HFFc6 (cell line): ENCODE measurements around the gene METTL15. TPM values are rescaled to one million over a fixed set of nuclear protein-coding genes. Genes with fewer than 3 reads are reported as not detected.
"Not testable (repeated sequence)": the region's sequence is repeated elsewhere in the genome, so short reads cannot be mapped to it uniquely, and the experiment has no call there.

ENCODE experiments used
- DNase-seq: peaks from one replicate; pipeline ENCODE4 v3.0.0-alpha.2; 2018
- H3K27ac Mint-ChIP-seq: 2 replicates; pipeline ENCODE4 v1.8.0; 2020; ENCODE audit warnings: mild to moderate bottlenecking, mixed read lengths
- H3K27me3 Mint-ChIP-seq: 2 replicates; pipeline ENCODE4 v1.8.0; 2021; ENCODE audit warnings: mild to moderate bottlenecking, moderate library complexity, mixed read lengths; ENCODE audit not compliant: insufficient read depth
- H3K36me3 Mint-ChIP-seq: 2 replicates; pipeline ENCODE4 v1.8.0; 2021; ENCODE audit warnings: low read depth, mixed read lengths
- H3K4me1 Mint-ChIP-seq: 2 replicates; pipeline ENCODE4 v1.8.0; 2020; ENCODE audit warnings: low read depth, mixed read lengths
- H3K4me3 Mint-ChIP-seq: 2 replicates; pipeline ENCODE4 v1.8.0; 2020; ENCODE audit warnings: mild to moderate bottlenecking, moderate library complexity, mixed read lengths
- H3K9me3 Mint-ChIP-seq: 2 replicates; pipeline ENCODE4 v1.8.0; 2020; ENCODE audit warnings: mild to moderate bottlenecking, mixed read lengths
- CTCF ChIP-seq: fragments of 200-600 bp; sonication (generic); IDR thresholded peaks from 2 replicates; pipeline ENCODE4 v1.5.0; 2021; ENCODE audit warnings: antibody characterized with exemption, mild to moderate bottlenecking
- total RNA-seq, 6 experiments: library from RNA; stranded (reverse); fragmentation: NEBNext Ultra II Directional; extraction: Animal tissue kit (Norgen Biotek cat#: 25700); gene quantifications; 2 replicates in 1 of 6; 3 replicates in 5 of 6; pipeline ENCODE4 v1.2.3, GENCODE V29; 2021

Gene METTL15
- total RNA-seq, 6 experiments from 2014 or later, result 11.0 to 14.1 (median 12.4) TPM

- TF ChIP-seq CTCF, result no peak
- Mint-ChIP-seq H3K9me3 (0 out of 2 replicates have a peak, but pooled peaks cover 5% of the 10 kb centered on the region), H3K4me3 (no peak overlapping the region), H3K27ac (peak overlapping the region; percentile 76), H3K4me1 (peaks cover 64% of the 10 kb centered on the region), H3K36me3 (peaks cover 40% of the 10 kb centered on the region), H3K27me3 (no peaks in the 10 kb centered on the region)
- DNase-seq, result peak; percentile 73
Measured at GRCh38 chr11:28086569-28086968, 21.6 kb upstream of the METTL15 start.

GRCh38 chr11:28087192-28087591 lies 21.0 kb upstream of the METTL15 start:
- H3K9me3 Mint-ChIP-seq, H3K27me3 Mint-ChIP-seq, DNase-seq: not testable (repeated sequence)
- Mint-ChIP-seq H3K4me3 (peak overlapping the region; percentile 56), H3K27ac (peak overlapping the region; percentile 81), H3K4me1 (peaks cover 59% of the 10 kb centered on the region), H3K36me3 (peaks cover 33% of the 10 kb centered on the region)

DNA sequence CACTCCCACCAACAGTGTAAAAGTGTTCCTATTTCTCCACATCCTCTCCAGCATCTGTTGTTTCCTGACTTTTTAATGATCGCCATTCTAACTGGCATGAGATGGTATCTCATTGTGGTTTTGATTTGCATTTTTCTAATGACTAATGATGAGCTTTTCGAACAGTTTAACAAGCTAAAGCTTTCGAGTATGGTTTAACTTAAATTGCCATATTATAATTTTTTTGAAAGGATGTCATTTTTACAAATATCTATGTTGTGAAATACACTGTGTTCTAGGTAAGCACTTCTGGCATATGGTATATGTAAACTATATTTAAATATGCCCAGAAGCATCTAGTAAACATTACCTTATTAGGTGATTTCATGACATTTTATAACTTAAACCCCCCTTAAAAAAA lies 20.5 kb upstream of the METTL15 start:
- peaks cover 31% of the 10 kb centered on the region for H3K36me3 Mint-ChIP-seq
- H3K9me3 Mint-ChIP-seq, H3K27me3 Mint-ChIP-seq: not testable (repeated sequence)
- H3K4me3 Mint-ChIP-seq, result peak overlapping the region; percentile 56
- peaks cover 60% of the 10 kb centered on the region for H3K4me1 Mint-ChIP-seq
- H3K27ac Mint-ChIP-seq, result peak overlapping the region; percentile 81
- peak; percentile 30 for DNase-seq

GRCh38 chr11:28089378-28089777 lies 18.8 kb upstream of the METTL15 start:
- Mint-ChIP-seq H3K36me3 (peaks cover 33% of the 10 kb centered on the region), H3K9me3 (0 out of 2 replicates have a peak, but pooled peaks cover 5% of the 10 kb centered on the region), H3K4me1 (peaks cover 67% of the 10 kb centered on the region), H3K27ac (no peak overlapping the region), H3K27me3 (no peaks in the 10 kb centered on the region), H3K4me3 (no peak overlapping the region)
- DNase-seq, result no peak
- no peak for TF ChIP-seq CTCF

- H3K9me3 Mint-ChIP-seq, result 0 out of 2 replicates have a peak, but pooled peaks cover 5% of the 10 kb centered on the region
- TF ChIP-seq CTCF, result no peak
- no peaks in the 10 kb centered on the region for H3K27me3 Mint-ChIP-seq
- peak overlapping the region; percentile 79 for H3K27ac Mint-ChIP-seq
- peaks cover 33% of the 10 kb centered on the region for H3K36me3 Mint-ChIP-seq
- peaks cover 75% of the 10 kb centered on the region for H3K4me1 Mint-ChIP-seq
- peak; percentile 39 for DNase-seq
- H3K4me3 Mint-ChIP-seq, result peak overlapping the region; percentile 62
Measured at GRCh38 chr11:28090052-28090749, 18.0 kb upstream of the METTL15 start.

DNA sequence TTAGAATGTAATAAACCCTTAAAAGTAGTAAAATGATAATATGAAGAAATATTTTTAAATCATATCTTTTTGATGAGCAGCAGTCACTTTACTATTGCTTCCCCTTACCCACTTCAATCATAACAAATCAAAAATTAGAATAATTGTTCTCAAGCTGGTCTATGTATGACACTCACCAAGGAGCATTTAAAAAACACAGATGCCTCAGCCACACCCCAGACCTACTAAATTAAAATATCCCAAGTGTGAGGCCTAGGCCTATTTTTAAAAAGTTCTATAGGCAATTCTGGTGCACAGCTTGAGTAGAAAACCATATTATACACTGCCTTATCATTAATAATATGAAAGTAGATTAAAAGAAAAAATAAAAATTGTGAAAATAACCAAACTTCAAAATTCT lies 15.4 kb upstream of the METTL15 start:
- DNase-seq, result no peak
- Mint-ChIP-seq H3K9me3 (no peaks in the 10 kb centered on the region), H3K4me1 (peaks cover 60% of the 10 kb centered on the region), H3K27me3 (no peaks in the 10 kb centered on the region), H3K4me3 (no peak overlapping the region), H3K36me3 (peaks cover 35% of the 10 kb centered on the region), H3K27ac (no peak overlapping the region)
- TF ChIP-seq CTCF, result no peak
